SU-DHL-6 (cell line): ENCODE measurements around the gene SCIMP.

Experiments
- EZH2phosphoT487 ChIP-seq: fragments of 200-600 bp; sonication (generic), shearing (Covaris generic); conservative IDR thresholded peaks from 2 replicates; pipeline ENCODE4 v1.6.1; 2018; ENCODE audit warnings: mild to moderate bottlenecking, antibody characterized with exemption, low read length, moderate library complexity, mixed read lengths
- TF ChIP-seq, protein P1 (sequence below): fragments of 200-600 bp; sonication (generic); IDR thresholded peaks from one replicate; pipeline ENCODE4 v1.5.1; 2017; ENCODE audit warnings: antibody characterized with exemption, mild to moderate bottlenecking, low read length, moderate library complexity; ENCODE audit not compliant: insufficient read depth, poor library complexity, severe bottlenecking

DNA sequence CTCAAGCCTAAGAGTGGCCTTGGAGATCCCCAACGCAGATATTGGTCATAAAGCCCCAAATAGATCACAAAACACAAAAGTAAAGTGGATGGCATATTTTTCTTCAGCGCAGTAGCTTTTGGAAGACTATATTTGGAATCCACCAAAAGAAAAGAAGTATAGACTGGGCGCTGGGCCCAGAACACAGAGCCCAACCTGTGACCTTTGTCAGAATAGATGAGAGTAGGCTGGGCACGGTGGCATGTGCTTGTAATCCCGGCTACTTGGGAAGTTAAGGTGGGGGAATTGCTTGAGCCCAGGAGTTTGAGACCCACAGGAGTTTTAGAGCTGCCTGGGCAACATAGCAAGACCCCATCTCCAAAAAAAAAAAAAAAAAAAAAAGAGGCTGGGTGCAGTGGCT lies 14.6 kb downstream of the SCIMP start:
- TF ChIP-seq, protein P1, sequence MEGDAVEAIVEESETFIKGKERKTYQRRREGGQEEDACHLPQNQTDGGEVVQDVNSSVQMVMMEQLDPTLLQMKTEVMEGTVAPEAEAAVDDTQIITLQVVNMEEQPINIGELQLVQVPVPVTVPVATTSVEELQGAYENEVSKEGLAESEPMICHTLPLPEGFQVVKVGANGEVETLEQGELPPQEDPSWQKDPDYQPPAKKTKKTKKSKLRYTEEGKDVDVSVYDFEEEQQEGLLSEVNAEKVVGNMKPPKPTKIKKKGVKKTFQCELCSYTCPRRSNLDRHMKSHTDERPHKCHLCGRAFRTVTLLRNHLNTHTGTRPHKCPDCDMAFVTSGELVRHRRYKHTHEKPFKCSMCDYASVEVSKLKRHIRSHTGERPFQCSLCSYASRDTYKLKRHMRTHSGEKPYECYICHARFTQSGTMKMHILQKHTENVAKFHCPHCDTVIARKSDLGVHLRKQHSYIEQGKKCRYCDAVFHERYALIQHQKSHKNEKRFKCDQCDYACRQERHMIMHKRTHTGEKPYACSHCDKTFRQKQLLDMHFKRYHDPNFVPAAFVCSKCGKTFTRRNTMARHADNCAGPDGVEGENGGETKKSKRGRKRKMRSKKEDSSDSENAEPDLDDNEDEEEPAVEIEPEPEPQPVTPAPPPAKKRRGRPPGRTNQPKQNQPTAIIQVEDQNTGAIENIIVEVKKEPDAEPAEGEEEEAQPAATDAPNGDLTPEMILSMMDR = no peak
- no peak for TF ChIP-seq EZH2phosphoT487
